PC-3 (cell line): ENCODE results near the gene MYLK3.

Source experiments
- CTCF ChIP-seq: fragments of 300-600 bp; sonication (generic); conservative IDR thresholded peaks from 2 replicates; pipeline ENCODE4 v1.5.1; 2017; ENCODE audit warnings: antibody characterized with exemption, low read depth, mild to moderate bottlenecking, low read length
- EZH2phosphoT487 ChIP-seq: fragments of 300-600 bp; sonication (generic); IDR thresholded peaks from 2 replicates; pipeline ENCODE4 v1.6.1; 2018; ENCODE audit warnings: mild to moderate bottlenecking, antibody characterized with exemption, low read length, borderline replicate concordance

DNA sequence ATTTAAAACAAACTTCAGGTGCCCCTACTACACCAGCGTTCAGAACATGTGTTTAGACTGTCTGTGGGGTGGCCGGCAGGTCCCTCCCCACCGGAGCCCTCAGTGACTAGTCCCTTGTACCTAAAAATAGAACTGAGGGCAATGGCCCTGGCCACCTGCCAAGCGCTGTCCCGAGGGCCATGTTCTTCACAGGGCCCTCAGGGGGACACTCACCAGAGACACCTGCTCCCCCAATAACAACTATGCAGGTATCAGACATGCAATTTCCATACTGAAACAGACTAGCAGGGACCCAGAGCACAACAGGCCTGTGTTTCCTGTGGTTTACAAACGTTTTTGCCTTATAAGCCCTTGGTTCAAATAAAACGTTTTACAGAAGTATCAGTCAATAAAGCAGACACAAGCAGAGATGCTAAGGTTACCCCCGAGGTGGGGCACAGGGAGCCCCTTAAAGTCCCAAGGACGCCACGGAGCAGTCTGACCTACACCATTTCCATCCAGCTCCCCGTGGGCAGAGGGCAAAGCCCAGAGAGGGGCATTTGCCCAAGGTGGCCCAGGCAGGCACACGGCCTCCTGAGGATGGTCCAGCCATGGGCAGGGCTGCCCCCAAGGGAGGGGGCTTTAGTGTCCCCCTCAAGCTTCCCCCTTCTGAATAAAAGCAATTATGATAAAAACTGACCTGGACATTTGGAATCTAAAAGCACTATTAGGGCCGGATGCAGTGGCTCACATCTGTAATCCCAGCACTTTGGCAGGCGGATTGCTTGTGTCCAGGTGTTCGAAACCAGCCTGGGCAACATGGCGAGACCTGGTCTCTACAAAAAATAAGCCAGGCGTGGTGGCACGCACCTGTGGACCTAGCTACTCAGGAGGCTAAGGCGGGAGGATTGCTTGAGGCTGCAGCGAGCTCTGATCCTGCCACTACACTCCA lies 896 bp upstream of the MYLK3 start:
- TF ChIP-seq EZH2phosphoT487: no peak
- no peak for TF ChIP-seq CTCF
